GM12875 (cell line): ENCODE measurements around the gene CLSTN2.

Source experiments
- H3K4me3 ChIP-seq: one replicate; pipeline ENCODE4 v1.5.1; 2011; ENCODE audit warnings: low read depth, low read length, control low read depth
- TF ChIP-seq, protein P1 (sequence below): IDR thresholded peaks from 2 replicates; pipeline ENCODE4 v1.5.1; 2011; ENCODE audit warnings: low read depth, mild to moderate bottlenecking, control low read depth, inconsistent platforms, low read length, moderate library complexity, borderline replicate concordance; ENCODE audit not compliant: insufficient read depth

CLSTN2 gene

GRCh38 chr3:140152851-140153639 is 218.1 kb downstream of the CLSTN2 start:
- no peak overlapping the region for H3K4me3 ChIP-seq
- TF ChIP-seq, protein P1, sequence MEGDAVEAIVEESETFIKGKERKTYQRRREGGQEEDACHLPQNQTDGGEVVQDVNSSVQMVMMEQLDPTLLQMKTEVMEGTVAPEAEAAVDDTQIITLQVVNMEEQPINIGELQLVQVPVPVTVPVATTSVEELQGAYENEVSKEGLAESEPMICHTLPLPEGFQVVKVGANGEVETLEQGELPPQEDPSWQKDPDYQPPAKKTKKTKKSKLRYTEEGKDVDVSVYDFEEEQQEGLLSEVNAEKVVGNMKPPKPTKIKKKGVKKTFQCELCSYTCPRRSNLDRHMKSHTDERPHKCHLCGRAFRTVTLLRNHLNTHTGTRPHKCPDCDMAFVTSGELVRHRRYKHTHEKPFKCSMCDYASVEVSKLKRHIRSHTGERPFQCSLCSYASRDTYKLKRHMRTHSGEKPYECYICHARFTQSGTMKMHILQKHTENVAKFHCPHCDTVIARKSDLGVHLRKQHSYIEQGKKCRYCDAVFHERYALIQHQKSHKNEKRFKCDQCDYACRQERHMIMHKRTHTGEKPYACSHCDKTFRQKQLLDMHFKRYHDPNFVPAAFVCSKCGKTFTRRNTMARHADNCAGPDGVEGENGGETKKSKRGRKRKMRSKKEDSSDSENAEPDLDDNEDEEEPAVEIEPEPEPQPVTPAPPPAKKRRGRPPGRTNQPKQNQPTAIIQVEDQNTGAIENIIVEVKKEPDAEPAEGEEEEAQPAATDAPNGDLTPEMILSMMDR: no peak

DNA sequence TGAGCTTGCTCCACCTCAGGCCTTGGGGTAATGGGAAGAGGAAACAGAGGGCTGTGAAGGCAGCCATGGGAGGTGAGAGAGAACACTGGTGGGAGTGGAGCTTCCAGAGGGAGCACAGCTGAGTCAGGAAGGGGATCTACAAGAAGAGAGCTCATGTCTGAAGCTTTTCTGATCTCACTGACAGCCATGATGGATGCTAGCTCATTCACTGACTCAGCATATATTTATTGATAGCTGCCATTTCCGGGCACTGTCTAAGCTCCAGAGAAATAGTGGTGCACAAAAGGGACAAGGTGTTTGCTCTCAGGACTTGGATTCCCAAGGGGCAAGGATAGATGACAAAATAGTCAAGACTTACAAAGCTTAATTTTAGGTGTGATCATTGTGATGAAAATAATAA is 218.8 kb downstream of the CLSTN2 start:
- TF ChIP-seq, protein P1: no peak
- no peak overlapping the region for H3K4me3 ChIP-seq

GRCh38 chr3:140157161-140157560 is 222.2 kb downstream of the CLSTN2 start:
- TF ChIP-seq, protein P1: no peak
- no peak overlapping the region for H3K4me3 ChIP-seq

- no peak overlapping the region for H3K4me3 ChIP-seq
- TF ChIP-seq, protein P1: no peak
Measured at GRCh38 chr3:140159646-140160045, 224.7 kb downstream of the CLSTN2 start.

DNA sequence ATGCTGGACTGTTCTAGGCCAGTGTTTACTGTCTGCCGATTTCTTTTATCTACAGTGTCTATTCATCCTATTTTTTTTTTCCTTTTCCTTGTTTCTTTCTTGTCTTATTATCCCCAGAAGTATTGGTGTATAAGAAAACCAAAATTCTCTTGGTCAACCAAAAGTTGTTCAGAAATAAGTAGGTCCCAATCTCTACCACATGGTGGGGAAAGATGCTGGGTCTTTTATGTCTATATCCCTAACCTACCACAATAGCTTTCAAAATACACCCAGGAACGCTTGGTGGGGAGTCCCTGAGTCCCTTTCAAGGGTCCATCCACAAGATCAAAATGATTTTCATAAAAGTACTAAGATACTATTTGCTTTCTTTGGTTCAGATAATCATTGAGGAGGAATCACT is 225.6 kb downstream of the CLSTN2 start:
- TF ChIP-seq, protein P1: no peak
- no peak overlapping the region for H3K4me3 ChIP-seq

DNA sequence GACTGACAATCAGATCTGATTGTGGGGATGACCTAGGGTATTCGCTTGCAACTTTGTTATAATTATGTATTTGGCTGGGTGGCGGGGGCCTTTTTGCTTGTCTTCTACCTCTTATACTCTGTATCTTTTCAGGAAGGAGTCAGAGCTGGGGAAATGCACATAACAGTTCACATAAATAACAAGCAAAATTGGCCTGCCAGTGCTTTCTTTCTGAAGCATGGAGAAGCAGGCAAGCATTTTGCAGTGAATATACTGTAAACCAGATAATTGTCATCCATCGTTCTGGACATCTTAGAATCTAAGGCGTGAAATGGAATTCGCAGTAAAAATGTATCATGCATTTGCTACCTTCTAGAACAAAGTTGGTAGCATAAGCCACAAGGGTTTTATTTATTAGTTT is 227.6 kb downstream of the CLSTN2 start:
- H3K4me3 ChIP-seq: no peak overlapping the region
- TF ChIP-seq, protein P1: no peak

GRCh38 chr3:140163159-140163763 is 228.3 kb downstream of the CLSTN2 start:
- H3K4me3 ChIP-seq: no peak overlapping the region
- TF ChIP-seq, protein P1: no peak
